Breast epithelium (tissue), 3 donors: Measurements from ENCODE around the gene H6PD.

Experiments used
- POLR2A ChIP-seq: fragments of 450-650 bp; IDR thresholded peaks from one replicate; pipeline ENCODE4 v1.6.1; 2016; ENCODE audit warnings: antibody characterized with exemption, mild to moderate bottlenecking, moderate library complexity
- POLR2AphosphoS5 ChIP-seq, 3 donors: sonication (generic); formaldehyde crosslinking; IDR thresholded peaks; one replicate each; pipeline ENCODE4 v1.6.1; 2017; ENCODE audit warnings: antibody characterized with exemption in 3 of 3
- TF ChIP-seq, protein P1 (sequence below), 3 donors: fragments of 450-650 bp; IDR thresholded peaks; one replicate each; pipeline ENCODE4 v1.5.1; 2016 to 2017; ENCODE audit warnings: antibody characterized with exemption in 3 of 3, mild to moderate bottlenecking in 3 of 3, moderate library complexity in 3 of 3

DNA sequence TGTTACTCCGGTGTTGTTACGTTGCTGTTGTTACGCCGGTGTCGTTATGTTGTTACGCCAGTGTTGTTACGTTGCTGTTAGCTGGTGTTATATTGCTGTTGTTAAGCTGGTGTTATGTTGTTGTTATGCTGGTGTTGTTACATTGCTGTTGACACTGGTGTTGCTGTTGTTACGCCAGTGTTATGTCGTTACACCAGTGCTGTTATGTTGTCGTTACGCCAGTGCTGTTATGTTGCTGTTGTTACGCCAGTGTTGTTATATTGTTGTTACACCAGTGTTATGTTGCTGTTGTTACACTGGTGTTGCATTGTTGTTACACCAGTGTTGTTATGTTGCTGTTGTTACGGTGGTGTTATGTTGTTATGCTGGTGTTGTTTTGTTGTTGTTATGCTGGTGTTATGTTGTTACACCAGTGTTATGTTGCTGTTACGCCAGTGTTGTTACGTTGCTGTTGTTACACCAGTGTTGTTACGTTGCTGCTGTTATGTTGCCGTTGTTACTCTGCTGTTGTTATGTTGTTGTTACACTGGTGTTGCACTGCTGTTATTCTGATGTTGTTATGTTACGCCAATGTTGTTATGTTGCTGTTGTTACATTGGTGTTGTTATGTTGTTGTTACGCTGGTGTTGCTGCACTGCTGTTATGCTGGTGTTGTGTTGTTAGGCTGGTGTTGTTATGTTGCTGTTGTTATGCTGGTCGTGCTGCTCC is 25.6 kb downstream of the H6PD start:
- TF ChIP-seq POLR2A (no peak), POLR2AphosphoS5 (IDR thresholded peaks at IDR 0.05) (no peak)
- TF ChIP-seq, protein P1, sequence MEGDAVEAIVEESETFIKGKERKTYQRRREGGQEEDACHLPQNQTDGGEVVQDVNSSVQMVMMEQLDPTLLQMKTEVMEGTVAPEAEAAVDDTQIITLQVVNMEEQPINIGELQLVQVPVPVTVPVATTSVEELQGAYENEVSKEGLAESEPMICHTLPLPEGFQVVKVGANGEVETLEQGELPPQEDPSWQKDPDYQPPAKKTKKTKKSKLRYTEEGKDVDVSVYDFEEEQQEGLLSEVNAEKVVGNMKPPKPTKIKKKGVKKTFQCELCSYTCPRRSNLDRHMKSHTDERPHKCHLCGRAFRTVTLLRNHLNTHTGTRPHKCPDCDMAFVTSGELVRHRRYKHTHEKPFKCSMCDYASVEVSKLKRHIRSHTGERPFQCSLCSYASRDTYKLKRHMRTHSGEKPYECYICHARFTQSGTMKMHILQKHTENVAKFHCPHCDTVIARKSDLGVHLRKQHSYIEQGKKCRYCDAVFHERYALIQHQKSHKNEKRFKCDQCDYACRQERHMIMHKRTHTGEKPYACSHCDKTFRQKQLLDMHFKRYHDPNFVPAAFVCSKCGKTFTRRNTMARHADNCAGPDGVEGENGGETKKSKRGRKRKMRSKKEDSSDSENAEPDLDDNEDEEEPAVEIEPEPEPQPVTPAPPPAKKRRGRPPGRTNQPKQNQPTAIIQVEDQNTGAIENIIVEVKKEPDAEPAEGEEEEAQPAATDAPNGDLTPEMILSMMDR (IDR thresholded peaks at IDR 0.05): no peak
